Liver (tissue), 3 donors: Measurements from ENCODE around the gene C1orf94.

Experiments used
- CTCF ChIP-seq: fragments of 150-350 bp; IDR thresholded peaks from 2 replicates; pipeline ENCODE4 v1.5.1; 2017; ENCODE audit warnings: improper control_type of control experiment, low read depth, low read length; ENCODE audit not compliant: missing input control
- EGR1 ChIP-seq, 2 donors: IDR thresholded peaks; 2 replicates each; pipeline ENCODE4 v1.6.1; 2016 to 2018; ENCODE audit warnings: antibody characterized with exemption in 2 of 2, low read depth in 2 of 2
- FOXA1 ChIP-seq: IDR thresholded peaks from 2 replicates; pipeline ENCODE4 v1.6.1; 2016; ENCODE audit warnings: antibody characterized with exemption
- FOXA2 ChIP-seq: IDR thresholded peaks from 2 replicates; pipeline ENCODE4 v1.6.1; 2016; ENCODE audit warnings: antibody characterized with exemption
- HNF4G ChIP-seq: IDR thresholded peaks from 2 replicates; pipeline ENCODE4 v1.6.1; 2016; ENCODE audit warnings: antibody characterized with exemption
- JUND ChIP-seq, 2 donors: IDR thresholded peaks; 2 replicates each; pipeline ENCODE4 v1.6.1; 2016; ENCODE audit warnings: antibody characterized with exemption in 2 of 2
- MAX ChIP-seq: IDR thresholded peaks from 2 replicates; pipeline ENCODE4 v1.6.1; 2016; ENCODE audit warnings: antibody characterized with exemption
- RAD21 ChIP-seq, 2 donors: IDR thresholded peaks; 2 replicates each; pipeline ENCODE4 v1.6.1; 2016; ENCODE audit warnings: antibody characterized with exemption in 2 of 2, mild to moderate bottlenecking in 2 of 2
- REST ChIP-seq: IDR thresholded peaks from 2 replicates; pipeline ENCODE4 v1.6.1; 2016; ENCODE audit warnings: antibody characterized with exemption, mild to moderate bottlenecking
- SP1 ChIP-seq: IDR thresholded peaks from 2 replicates; pipeline ENCODE4 v1.6.1; 2018; ENCODE audit warnings: antibody characterized with exemption, mild to moderate bottlenecking
- TAF1 ChIP-seq: conservative IDR thresholded peaks from 2 replicates; pipeline ENCODE4 v1.6.1; 2016; ENCODE audit warnings: antibody characterized with exemption, mild to moderate bottlenecking
- YY1 ChIP-seq: IDR thresholded peaks from 2 replicates; pipeline ENCODE4 v1.6.1; 2016; ENCODE audit warnings: antibody characterized with exemption, mild to moderate bottlenecking
- ZBTB33 ChIP-seq: IDR thresholded peaks from 2 replicates; pipeline ENCODE4 v1.6.1; 2016; ENCODE audit warnings: antibody characterized with exemption
- donor health status: healthy.
- donor health status: healthy.

GRCh38 chr1:34175744-34176143, 963 bp upstream of the C1orf94 start:
- TF ChIP-seq CTCF (no peak), REST (no peak), MAX (no peak), YY1 (no peak), RAD21 (IDR thresholded peaks at IDR 0.05) (no peak), EGR1 (IDR thresholded peaks at IDR 0.05; ENCODE audit: low read depth in 2 of 2) (no peak), FOXA1 (no peak), FOXA2 (no peak), JUND (IDR thresholded peaks at IDR 0.05) (no peak), SP1 (no peak), TAF1 (no peak), HNF4G (no peak), ZBTB33 (no peak)
